ENCODE data around the gene FOXQ1. TPM values are rescaled to one million over a fixed set of nuclear protein-coding genes. Genes with fewer than 3 reads are reported as not detected.
A peak's percentile ranks its signal among the peaks of the same experiment; 100 is the strongest.

Gene FOXQ1
- total and polyA plus RNA-seq, 8 donors: 1.4 to 14.8 (median 3.6) TPM

- DNase-seq (no peak), FAIRE-seq (no peak), ATAC-seq (no peak)
- H3K36me3 ChIP-seq: no peaks in the 10 kb centered on the region
- H3K27ac ChIP-seq: no peak overlapping the region
- 83 to 85% methylated on average over 8 of the region's 8 CpGs for WGBS, 2 donors
- peaks cover 0 to 8% (median 4%) of the 10 kb centered on the region in 3 donors for H3K4me1 ChIP-seq
- no peak for TF ChIP-seq CTCF (IDR thresholded peaks at IDR 0.05)
- H3K27me3 ChIP-seq: no peaks in the 10 kb centered on the region
- intact Hi-C loops (cut with DNase I): no loop called here
- no peaks in the 10 kb centered on the region for H3K9me3 ChIP-seq
- H3K4me3 ChIP-seq: no peak overlapping the region
These were observed 30.2 kb upstream of the FOXQ1 start for GRCh38 chr6:1281746-1282145.

- Histone ChIP-seq H3K9me3 (no peaks in the 10 kb centered on the region), H3K4me3 (no peak overlapping the region), H3K27ac (no peak overlapping the region), H3K27me3 (no peaks in the 10 kb centered on the region), H3K4me1 (peaks cover 0 to 8% (median 4%) of the 10 kb centered on the region in 3 donors), H3K36me3 (no peaks in the 10 kb centered on the region)
- no peak for FAIRE-seq
- TF ChIP-seq CTCF (IDR thresholded peaks at IDR 0.05): no peak
- peak in 1 of 4 donors; percentile 44 for ATAC-seq
- intact Hi-C loops (cut with DNase I): no loop called here
- 12 to 32% methylated on average over 3 of the region's 3 CpGs for WGBS, 2 donors
- no peak for DNase-seq
These were observed 28.4 kb upstream of the FOXQ1 start for GRCh38 chr6:1283501-1283900.

GRCh38 chr6:1285556-1285955, 26.3 kb upstream of the FOXQ1 start:
- Histone ChIP-seq H3K4me3 (no peak overlapping the region), H3K27ac (no peak overlapping the region), H3K36me3 (no peaks in the 10 kb centered on the region), H3K9me3 (no peaks in the 10 kb centered on the region), H3K27me3 (no peaks in the 10 kb centered on the region), H3K4me1 (peaks cover 0 to 8% (median 4%) of the 10 kb centered on the region in 3 donors)
- no peak for FAIRE-seq
- intact Hi-C loops (cut with DNase I): no loop called here
- WGBS, 2 donors: 70 to 78% methylated on average over 6 of the region's 6 CpGs
- no peak for DNase-seq
- ATAC-seq: peak in 2 of 4 donors; percentile 8 to 15
- no peak for TF ChIP-seq CTCF (IDR thresholded peaks at IDR 0.05)

- intact Hi-C loops (cut with DNase I): no loop called here
- no peaks in the 10 kb centered on the region for H3K9me3 ChIP-seq
- H3K27me3 ChIP-seq: no peaks in the 10 kb centered on the region
- H3K27ac ChIP-seq: no peak overlapping the region
- H3K36me3 ChIP-seq: no peaks in the 10 kb centered on the region
- TF ChIP-seq CTCF (IDR thresholded peaks at IDR 0.05): no peak
- ATAC-seq (peak in 3 of 4 donors; percentile 28 to 48 (median 30)), FAIRE-seq (no peak), DNase-seq (no peak)
- H3K4me3 ChIP-seq: no peak overlapping the region
- peaks cover 0 to 8% (median 4%) of the 10 kb centered on the region in 3 donors for H3K4me1 ChIP-seq
- 45 to 57% methylated on average over 4 of the region's 4 CpGs for WGBS, 2 donors
These were observed 25.9 kb upstream of the FOXQ1 start for GRCh38 chr6:1285956-1286355.

GRCh38 chr6:1287103-1287591, 24.8 kb upstream of the FOXQ1 start:
- ATAC-seq: peak in 3 of 4 donors; percentile 36 to 81 (median 55)
- Histone ChIP-seq H3K27me3 (no peaks in the 10 kb centered on the region), H3K9me3 (no peaks in the 10 kb centered on the region), H3K4me1 (peaks cover 0 to 8% (median 4%) of the 10 kb centered on the region in 3 donors), H3K4me3 (no peak overlapping the region), H3K36me3 (no peaks in the 10 kb centered on the region), H3K27ac (no peak overlapping the region)
- 92 to 94% methylated on average over 7 of the region's 7 CpGs for WGBS, 2 donors
- intact Hi-C loops (cut with DNase I): no loop called here
- no peak for FAIRE-seq
- no peak for TF ChIP-seq CTCF (IDR thresholded peaks at IDR 0.05)
- no peak for DNase-seq
